ENCODE results near the gene NOL12.
"Not testable (repeated sequence)": the region's sequence is repeated elsewhere in the genome, so short reads cannot be mapped to it uniquely, and the experiment has no call there.

Gene NOL12

DNA sequence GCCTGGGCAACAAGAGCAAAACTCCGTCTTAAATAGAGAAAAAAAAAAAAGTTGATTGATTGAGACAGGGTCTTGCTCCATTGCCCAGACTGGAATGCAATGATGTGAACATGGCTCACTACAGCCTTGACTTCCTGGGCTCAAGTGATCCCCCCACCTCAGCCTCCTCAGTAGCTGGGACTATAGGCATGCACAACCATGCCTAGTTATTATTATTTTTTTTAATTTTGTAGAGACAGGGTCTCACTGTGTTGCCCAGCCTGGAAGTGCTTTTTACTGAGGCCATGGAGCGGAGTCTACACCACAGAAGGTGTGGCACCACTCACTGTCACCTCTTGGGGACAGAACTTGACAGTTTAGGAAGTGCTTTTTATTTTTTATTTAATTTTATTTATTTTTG is 28.5 kb downstream of the NOL12 start:
- H3K27ac ChIP-seq (ENCODE audit: insufficient read depth, low read length, poor library complexity, severe bottlenecking) = no peak overlapping the region
- no peaks in the 10 kb centered on the region for H3K27me3 ChIP-seq (replicated peaks; ENCODE audit: control insufficient read depth, insufficient read depth, low read length, poor library complexity, severe bottlenecking)
- no peaks in the 10 kb centered on the region for H3K9me3 ChIP-seq (ENCODE audit: control insufficient read depth, low read length)

DNA sequence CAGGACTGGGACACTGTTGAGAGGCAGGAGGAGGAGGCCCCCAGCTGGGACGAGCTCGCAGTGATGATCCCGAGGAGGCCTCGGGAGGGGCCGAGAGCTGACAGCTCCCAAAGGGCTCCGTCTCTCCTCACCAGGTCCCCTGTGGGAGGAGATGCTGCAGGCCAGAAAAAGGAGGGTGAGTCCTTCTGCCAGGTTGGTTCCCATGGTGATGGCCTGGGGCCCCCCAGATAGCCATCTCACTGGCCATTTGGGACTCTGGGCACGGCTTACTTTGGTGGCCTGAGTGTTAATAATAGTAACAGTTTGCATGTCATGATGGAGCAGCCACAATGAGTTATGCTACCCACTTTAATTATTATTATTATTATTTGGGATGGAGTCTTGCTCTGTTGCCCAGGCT is 29.6 kb downstream of the NOL12 start:
- DNase-seq = no peak
- Histone ChIP-seq H3K9me3 (ENCODE audit: control insufficient read depth, low read length) (no peaks in the 10 kb centered on the region), H3K27me3 (replicated peaks; ENCODE audit: control insufficient read depth, insufficient read depth, low read length, poor library complexity, severe bottlenecking) (no peaks in the 10 kb centered on the region), H3K4me3 (ENCODE audit: insufficient read depth, low read depth, low read length, poor library complexity, severe bottlenecking) (no peak overlapping the region), H3K36me3 (ENCODE audit: control insufficient read depth, insufficient read depth, low read length) (no peaks in the 10 kb centered on the region), H3K4me1 (ENCODE audit: control insufficient read depth, insufficient read depth, low read length, poor library complexity, severe bottlenecking) (no peaks in the 10 kb centered on the region), H3K27ac (ENCODE audit: insufficient read depth, low read length, poor library complexity, severe bottlenecking) (no peak overlapping the region)

More for the DNA sequence above, 28.5 kb downstream of the NOL12 start:
- Histone ChIP-seq H3K36me3 (ENCODE audit: control insufficient read depth, insufficient read depth, low read length) (no peaks in the 10 kb centered on the region), H3K4me1 (ENCODE audit: control insufficient read depth, insufficient read depth, low read length, poor library complexity, severe bottlenecking) (no peaks in the 10 kb centered on the region), H3K4me3 (ENCODE audit: insufficient read depth, low read depth, low read length, poor library complexity, severe bottlenecking) (no peak overlapping the region)
- no peak for DNase-seq

DNA sequence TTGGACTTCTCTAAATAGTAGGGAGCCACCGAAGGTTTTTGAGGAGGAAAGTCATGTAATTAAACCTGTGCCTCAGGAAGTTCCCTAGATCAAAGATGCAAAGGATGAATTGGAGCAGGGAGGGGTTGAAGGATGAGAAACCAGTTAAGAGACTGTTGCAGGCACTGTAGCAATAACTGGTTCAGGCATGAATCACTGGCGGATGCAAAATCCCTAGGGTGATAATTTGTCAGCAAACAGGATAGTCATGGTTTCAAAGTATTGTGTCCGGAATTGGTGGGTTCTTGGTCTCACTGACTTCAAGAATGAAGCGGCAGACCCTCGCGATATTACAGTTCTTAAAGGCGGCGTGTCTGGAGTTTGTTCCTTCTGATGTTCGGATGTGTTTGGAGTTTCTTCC is 30.6 kb downstream of the NOL12 start:
- no peak overlapping the region for H3K27ac ChIP-seq (ENCODE audit: insufficient read depth, low read length, poor library complexity, severe bottlenecking)

DNA sequence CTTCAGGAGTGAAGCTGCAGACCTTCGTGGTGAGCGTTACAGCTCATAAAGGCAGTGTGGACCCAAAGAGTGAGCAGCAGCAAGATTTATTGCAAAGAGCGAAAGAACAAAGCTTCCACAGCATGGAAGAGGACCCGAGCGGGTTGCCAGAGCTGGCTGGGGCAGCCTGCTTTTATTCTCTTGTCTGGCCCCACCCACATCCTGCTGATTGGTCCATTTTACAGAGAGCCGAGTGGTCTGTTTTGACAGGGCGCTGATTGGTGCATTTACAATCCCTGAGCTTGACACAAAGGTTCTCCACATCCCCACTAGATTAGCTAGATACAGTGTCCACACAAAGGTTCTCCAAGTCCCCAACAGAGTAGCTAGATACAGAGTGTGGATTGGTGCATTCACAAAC is 31.1 kb downstream of the NOL12 start:
- not testable (repeated sequence) for H3K27ac ChIP-seq (ENCODE audit: insufficient read depth, low read length, poor library complexity, severe bottlenecking); DNase-seq; H3K4me3 ChIP-seq (ENCODE audit: insufficient read depth, low read depth, low read length, poor library complexity, severe bottlenecking); H3K9me3 ChIP-seq (ENCODE audit: control insufficient read depth, low read length); H3K4me1 ChIP-seq (ENCODE audit: control insufficient read depth, insufficient read depth, low read length, poor library complexity, severe bottlenecking); H3K27me3 ChIP-seq (replicated peaks; ENCODE audit: control insufficient read depth, insufficient read depth, low read length, poor library complexity, severe bottlenecking); H3K36me3 ChIP-seq (ENCODE audit: control insufficient read depth, insufficient read depth, low read length)

More for the DNA sequence above, 30.6 kb downstream of the NOL12 start:
- no peak overlapping the region for H3K4me3 ChIP-seq (ENCODE audit: insufficient read depth, low read depth, low read length, poor library complexity, severe bottlenecking)
- H3K36me3 ChIP-seq (ENCODE audit: control insufficient read depth, insufficient read depth, low read length) = no peaks in the 10 kb centered on the region
- DNase-seq = no peak
- no peaks in the 10 kb centered on the region for H3K9me3 ChIP-seq (ENCODE audit: control insufficient read depth, low read length)
- H3K27me3 ChIP-seq (replicated peaks; ENCODE audit: control insufficient read depth, insufficient read depth, low read length, poor library complexity, severe bottlenecking) = no peaks in the 10 kb centered on the region
- no peaks in the 10 kb centered on the region for H3K4me1 ChIP-seq (ENCODE audit: control insufficient read depth, insufficient read depth, low read length, poor library complexity, severe bottlenecking)

DNA sequence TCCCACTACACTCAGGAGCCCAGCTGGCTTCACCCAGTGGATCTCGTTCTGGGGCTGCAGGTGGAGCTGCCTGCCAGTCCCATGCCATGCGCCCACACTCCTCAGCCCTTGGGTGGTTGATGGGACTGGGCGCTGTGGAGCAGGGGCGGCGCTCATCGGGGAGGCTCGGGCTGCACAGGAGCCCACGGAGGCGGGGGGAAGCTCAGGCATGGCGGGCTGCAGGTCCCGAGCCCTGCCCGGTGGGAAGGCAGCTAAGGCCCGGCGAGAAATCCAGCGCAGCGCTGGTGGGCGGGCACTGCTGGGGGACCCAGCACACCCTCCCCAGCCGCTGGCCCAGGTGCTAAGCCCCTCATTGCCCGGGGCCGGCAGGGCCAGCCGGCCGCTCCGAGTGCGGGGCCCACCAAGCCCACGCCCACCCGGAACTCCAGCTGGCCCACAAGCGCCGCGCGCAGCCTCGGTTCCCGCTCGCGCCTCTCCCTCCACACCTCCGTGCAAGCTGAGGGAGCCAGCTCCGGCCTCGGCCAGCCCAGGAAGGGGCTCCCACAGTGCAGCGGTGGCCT is 31.7 kb downstream of the NOL12 start:
- H3K4me3 ChIP-seq (ENCODE audit: insufficient read depth, low read depth, low read length, poor library complexity, severe bottlenecking); H3K27ac ChIP-seq (ENCODE audit: insufficient read depth, low read length, poor library complexity, severe bottlenecking); H3K9me3 ChIP-seq (ENCODE audit: control insufficient read depth, low read length); H3K4me1 ChIP-seq (ENCODE audit: control insufficient read depth, insufficient read depth, low read length, poor library complexity, severe bottlenecking); H3K36me3 ChIP-seq (ENCODE audit: control insufficient read depth, insufficient read depth, low read length); H3K27me3 ChIP-seq (replicated peaks; ENCODE audit: control insufficient read depth, insufficient read depth, low read length, poor library complexity, severe bottlenecking); DNase-seq: not testable (repeated sequence)

DNA sequence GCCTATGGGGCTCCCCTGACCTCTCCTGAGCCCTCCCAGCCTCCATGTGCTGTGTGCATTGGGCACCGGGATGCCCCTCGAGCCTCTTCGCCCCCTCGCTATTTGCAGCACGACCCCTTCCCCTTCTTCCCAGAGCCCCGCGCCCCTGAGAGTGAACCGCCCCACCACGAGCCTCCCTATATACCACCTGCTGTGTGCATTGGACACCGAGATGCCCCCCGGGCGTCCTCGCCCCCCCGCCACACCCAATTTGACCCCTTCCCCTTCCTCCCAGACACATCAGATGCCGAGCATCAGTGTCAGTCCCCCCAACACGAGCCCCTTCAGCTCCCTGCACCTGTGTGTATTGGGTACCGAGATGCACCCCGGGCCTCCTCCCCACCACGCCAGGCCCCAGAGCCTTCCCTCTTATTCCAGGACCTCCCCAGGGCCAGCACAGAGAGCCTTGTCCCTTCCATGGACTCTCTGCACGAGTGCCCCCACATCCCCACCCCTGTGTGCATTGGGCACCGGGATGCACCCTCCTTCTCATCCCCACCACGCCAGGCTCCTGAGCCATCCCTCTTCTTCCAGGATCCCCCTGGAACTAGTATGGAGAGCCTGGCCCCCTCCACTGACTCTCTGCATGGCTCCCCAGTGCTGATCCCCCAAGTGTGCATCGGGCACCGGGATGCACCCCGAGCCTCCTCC is 39.6 kb downstream of the NOL12 start:
- Histone ChIP-seq H3K9me3 (ENCODE audit: control insufficient read depth, low read length) (no peaks in the 10 kb centered on the region), H3K36me3 (ENCODE audit: control insufficient read depth, insufficient read depth, low read length) (no peaks in the 10 kb centered on the region), H3K4me3 (ENCODE audit: insufficient read depth, low read depth, low read length, poor library complexity, severe bottlenecking) (no peak overlapping the region), H3K27me3 (replicated peaks; ENCODE audit: control insufficient read depth, insufficient read depth, low read length, poor library complexity, severe bottlenecking) (no peaks in the 10 kb centered on the region), H3K4me1 (ENCODE audit: control insufficient read depth, insufficient read depth, low read length, poor library complexity, severe bottlenecking) (no peaks in the 10 kb centered on the region), H3K27ac (ENCODE audit: insufficient read depth, low read length, poor library complexity, severe bottlenecking) (no peak overlapping the region)
- no peak for DNase-seq

DNA sequence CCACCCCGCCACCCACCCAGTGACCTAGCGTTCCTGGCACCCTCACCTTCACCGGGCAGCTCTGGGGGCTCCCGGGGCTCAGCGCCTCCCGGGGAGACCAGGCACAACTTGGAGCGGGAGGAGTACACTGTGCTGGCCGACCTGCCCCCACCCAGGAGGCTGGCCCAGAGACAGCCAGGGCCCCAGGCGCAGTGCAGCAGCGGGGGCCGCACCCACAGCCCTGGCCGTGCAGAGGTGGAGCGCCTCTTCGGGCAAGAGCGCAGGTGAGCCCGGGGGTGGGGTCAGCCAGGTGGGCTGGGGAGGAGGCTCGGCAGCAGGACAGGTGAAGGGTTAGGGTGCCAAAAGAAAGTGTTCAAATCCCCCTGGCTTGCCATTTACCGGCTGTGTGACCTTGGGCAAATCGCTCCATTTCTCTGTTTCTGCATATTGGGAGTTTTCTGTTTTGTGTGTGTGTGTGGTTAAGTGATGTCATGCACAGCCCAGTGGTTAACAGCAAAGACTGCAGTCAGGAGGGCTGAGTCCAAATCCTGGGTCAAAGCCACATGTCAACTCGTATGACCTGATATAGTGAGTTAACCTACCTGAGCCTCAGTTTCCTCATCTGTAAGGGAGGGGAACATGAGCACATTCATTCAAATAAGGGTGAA is 40.2 kb downstream of the NOL12 start:
- H3K27me3 ChIP-seq (replicated peaks; ENCODE audit: control insufficient read depth, insufficient read depth, low read length, poor library complexity, severe bottlenecking) = no peaks in the 10 kb centered on the region
- no peaks in the 10 kb centered on the region for H3K4me1 ChIP-seq (ENCODE audit: control insufficient read depth, insufficient read depth, low read length, poor library complexity, severe bottlenecking)
- no peaks in the 10 kb centered on the region for H3K36me3 ChIP-seq (ENCODE audit: control insufficient read depth, insufficient read depth, low read length)
- no peak overlapping the region for H3K4me3 ChIP-seq (ENCODE audit: insufficient read depth, low read depth, low read length, poor library complexity, severe bottlenecking)
- no peak for DNase-seq
- no peak overlapping the region for H3K27ac ChIP-seq (ENCODE audit: insufficient read depth, low read length, poor library complexity, severe bottlenecking)
- no peaks in the 10 kb centered on the region for H3K9me3 ChIP-seq (ENCODE audit: control insufficient read depth, low read length)

DNA sequence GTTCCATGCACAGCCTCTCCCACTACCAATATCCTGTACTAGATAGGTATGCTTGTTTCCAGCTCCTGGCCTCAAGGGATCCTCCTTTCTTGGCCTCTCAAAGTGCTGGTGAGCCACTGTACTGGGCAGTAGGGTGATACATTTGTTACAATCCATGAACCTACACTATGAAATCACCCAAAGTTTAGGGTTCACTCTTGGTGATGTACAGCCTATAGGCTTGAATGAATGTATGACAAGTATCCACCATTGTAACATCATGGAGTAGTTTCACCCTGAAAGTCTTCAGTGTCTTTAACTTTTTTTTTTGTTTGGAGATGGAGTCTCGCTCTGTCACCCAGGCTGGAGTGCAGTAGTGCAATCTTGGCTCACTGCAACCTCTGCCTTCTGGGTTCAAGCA is 42.5 kb downstream of the NOL12 start:
- H3K27ac ChIP-seq (ENCODE audit: insufficient read depth, low read length, poor library complexity, severe bottlenecking) = no peak overlapping the region

DNA sequence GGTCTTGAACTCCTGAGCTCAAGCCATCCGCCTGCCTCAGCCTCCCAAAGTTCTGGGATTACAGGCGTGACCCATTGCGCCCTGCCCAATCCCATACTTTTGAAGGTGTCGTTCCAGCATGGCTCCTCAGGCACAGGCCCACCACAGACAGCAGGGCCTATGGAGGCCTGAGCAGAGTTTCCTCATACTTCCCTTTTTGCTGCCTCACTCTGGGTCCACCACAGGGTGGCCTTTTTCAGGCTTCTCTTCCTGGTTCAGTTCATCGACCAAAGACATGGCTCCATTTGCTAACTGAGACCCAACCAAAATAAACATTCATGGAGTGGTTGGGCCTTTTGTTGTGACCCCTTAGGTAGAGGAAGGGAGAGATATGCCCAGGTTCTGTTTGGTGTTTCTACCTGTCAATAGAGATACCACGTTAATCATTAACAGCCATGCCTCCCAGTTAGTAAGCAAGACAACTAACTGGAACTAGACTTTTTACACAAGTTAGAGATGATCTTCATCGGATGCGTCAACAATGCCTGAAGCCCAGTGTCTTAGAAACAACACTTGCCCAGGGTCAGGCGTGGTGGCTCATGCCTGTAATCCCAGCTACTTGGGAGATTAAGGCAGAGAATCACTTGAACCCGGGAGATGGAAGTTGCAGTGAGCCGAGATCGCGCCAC is 45.8 kb downstream of the NOL12 start:
- H3K4me3 ChIP-seq (ENCODE audit: insufficient read depth, low read depth, low read length, poor library complexity, severe bottlenecking) = no peak overlapping the region
- no peaks in the 10 kb centered on the region for H3K36me3 ChIP-seq (ENCODE audit: control insufficient read depth, insufficient read depth, low read length)
- DNase-seq = no peak
- no peaks in the 10 kb centered on the region for H3K9me3 ChIP-seq (ENCODE audit: control insufficient read depth, low read length)
- H3K27me3 ChIP-seq (replicated peaks; ENCODE audit: control insufficient read depth, insufficient read depth, low read length, poor library complexity, severe bottlenecking) = no peaks in the 10 kb centered on the region
- H3K27ac ChIP-seq (ENCODE audit: insufficient read depth, low read length, poor library complexity, severe bottlenecking) = no peak overlapping the region
- H3K4me1 ChIP-seq (ENCODE audit: control insufficient read depth, insufficient read depth, low read length, poor library complexity, severe bottlenecking) = no peaks in the 10 kb centered on the region

More for the DNA sequence above, 42.5 kb downstream of the NOL12 start:
- Histone ChIP-seq H3K27me3 (replicated peaks; ENCODE audit: control insufficient read depth, insufficient read depth, low read length, poor library complexity, severe bottlenecking) (no peaks in the 10 kb centered on the region), H3K36me3 (ENCODE audit: control insufficient read depth, insufficient read depth, low read length) (no peaks in the 10 kb centered on the region), H3K4me1 (ENCODE audit: control insufficient read depth, insufficient read depth, low read length, poor library complexity, severe bottlenecking) (no peaks in the 10 kb centered on the region), H3K4me3 (ENCODE audit: insufficient read depth, low read depth, low read length, poor library complexity, severe bottlenecking) (no peak overlapping the region), H3K9me3 (ENCODE audit: control insufficient read depth, low read length) (no peaks in the 10 kb centered on the region)
- no peak for DNase-seq

Measured in effector memory CD4-positive, alpha-beta T cell (primary cell).